ENCODE results near the gene DDX54.

Gene DDX54

GRCh38 chr12:113109872-113110599, 75.2 kb downstream of the DDX54 start:
- Histone ChIP-seq H3K27ac (replicated peaks) (no peak overlapping the region), H3K27me3 (ENCODE audit: insufficient read depth, poor library complexity, severe bottlenecking) (no peaks in the 10 kb centered on the region), H3K4me3 (replicated peaks; ENCODE audit: insufficient read depth, low read length) (no peak overlapping the region)
- no peak for TF ChIP-seq GABPA (IDR thresholded peaks at IDR 0.05; ENCODE audit: low read depth)
- TF ChIP-seq REST (IDR thresholded peaks at IDR 0.05; ENCODE audit: insufficient replicate concordance, low read depth), result no peak
- no peak for TF ChIP-seq CTCF (IDR thresholded peaks at IDR 0.05; ENCODE audit: insufficient read depth, low read length)
- no peak for TF ChIP-seq POLR2AphosphoS5 (IDR thresholded peaks at IDR 0.05; ENCODE audit: low read depth)
- TF ChIP-seq SPI1 (IDR thresholded peaks at IDR 0.05; ENCODE audit: borderline replicate concordance, low read depth), result no peak
- DNase-seq (ENCODE audit: low read depth in 1 of 2, low spot score in 1 of 2), result no peak

- no peak for DNase-seq (ENCODE audit: low read depth in 1 of 2, low spot score in 1 of 2)
- no peak overlapping the region for H3K4me3 ChIP-seq (replicated peaks; ENCODE audit: insufficient read depth, low read length)
- TF ChIP-seq SPI1 (IDR thresholded peaks at IDR 0.05; ENCODE audit: borderline replicate concordance, low read depth) (no peak), REST (IDR thresholded peaks at IDR 0.05; ENCODE audit: insufficient replicate concordance, low read depth) (no peak), POLR2AphosphoS5 (IDR thresholded peaks at IDR 0.05; ENCODE audit: low read depth) (no peak), CTCF (IDR thresholded peaks at IDR 0.05; ENCODE audit: insufficient read depth, low read length) (no peak), GABPA (IDR thresholded peaks at IDR 0.05; ENCODE audit: low read depth) (no peak)
- H3K27me3 ChIP-seq (ENCODE audit: insufficient read depth, poor library complexity, severe bottlenecking), result no peaks in the 10 kb centered on the region
- H3K27ac ChIP-seq (replicated peaks), result no peak overlapping the region
These were observed 75.9 kb downstream of the DDX54 start for GRCh38 chr12:113109360-113109759.

- Histone ChIP-seq H3K27me3 (ENCODE audit: insufficient read depth, poor library complexity, severe bottlenecking) (no peaks in the 10 kb centered on the region), H3K4me3 (replicated peaks; ENCODE audit: insufficient read depth, low read length) (no peak overlapping the region), H3K27ac (replicated peaks) (no peak overlapping the region)
- no peak for DNase-seq (ENCODE audit: low read depth in 1 of 2, low spot score in 1 of 2)
- no peak for TF ChIP-seq REST (IDR thresholded peaks at IDR 0.05; ENCODE audit: insufficient replicate concordance, low read depth)
- no peak for TF ChIP-seq POLR2AphosphoS5 (IDR thresholded peaks at IDR 0.05; ENCODE audit: low read depth)
- TF ChIP-seq GABPA (IDR thresholded peaks at IDR 0.05; ENCODE audit: low read depth), result no peak
- no peak for TF ChIP-seq CTCF (IDR thresholded peaks at IDR 0.05; ENCODE audit: insufficient read depth, low read length)
- no peak for TF ChIP-seq SPI1 (IDR thresholded peaks at IDR 0.05; ENCODE audit: borderline replicate concordance, low read depth)
These were observed 77.0 kb downstream of the DDX54 start for GRCh38 chr12:113108308-113108707.

All from HL-60 (cell line).